Spleen (tissue), 11 donors: ENCODE results near the gene TSPOAP1. TPM values are rescaled to one million over a fixed set of nuclear protein-coding genes. Genes with fewer than 3 reads are reported as not detected.

ENCODE experiments used
- DNase-seq: peaks from one replicate; pipeline ENCODE4 v3.0.0-alpha.2; 2020
- H3K27ac ChIP-seq, 8 donors: fragments of 200-600 bp; sonication (generic) in 7 of 8; 1 replicate in 4 of 8; 2 replicates in 4 of 8; pipeline versions ENCODE4 v1.5.0 to v1.8.0; 2016 to 2021; ENCODE audit warnings: inconsistent platforms in 4 of 8, mild to moderate bottlenecking in 4 of 8, moderate library complexity in 1 of 8
- H3K27me3 ChIP-seq, 7 donors: fragments of 200-600 bp; sonication (generic) in 6 of 7; replicated peaks in 1 of 7; 1 replicate in 4 of 7; 2 replicates in 3 of 7; pipeline versions ENCODE4 v1.5.0 to v1.8.0; 2016 to 2021; ENCODE audit warnings: inconsistent platforms in 3 of 7, mild to moderate bottlenecking in 1 of 7
- H3K36me3 ChIP-seq, 6 donors: fragments of 200-600 bp; sonication (generic) in 5 of 6; 1 replicate in 4 of 6; 2 replicates in 2 of 6; pipeline versions ENCODE4 v1.5.0 to v1.8.0; 2016 to 2021; ENCODE audit warnings: inconsistent platforms in 2 of 6
- H3K4me1 ChIP-seq, 6 donors: fragments of 200-600 bp; sonication (generic) in 5 of 6; 1 replicate in 3 of 6; 2 replicates in 3 of 6; pipeline versions ENCODE4 v1.5.0 to v1.8.0; 2016 to 2021; ENCODE audit warnings: inconsistent platforms in 3 of 6
- H3K4me3 ChIP-seq, 8 donors: fragments of 200-600 bp; sonication (generic) in 7 of 8; 1 replicate in 4 of 8; 2 replicates in 4 of 8; pipeline versions ENCODE4 v1.5.0 to v1.8.0; 2016 to 2021; ENCODE audit warnings: inconsistent platforms in 4 of 8, mild to moderate bottlenecking in 4 of 8, moderate library complexity in 2 of 8
- H3K9me3 ChIP-seq, 8 donors: fragments of 200-600 bp; sonication (generic) in 7 of 8; 1 replicate in 4 of 8; 2 replicates in 4 of 8; pipeline versions ENCODE4 v1.5.0 to v1.8.0; 2016 to 2021; ENCODE audit warnings: inconsistent platforms in 4 of 8
- POLR2A ChIP-seq, 3 donors: fragments of 450-650 bp; IDR thresholded peaks; one replicate each; pipeline ENCODE4 v1.5.1; 2017; ENCODE audit warnings: antibody characterized with exemption in 3 of 3, mild to moderate bottlenecking in 1 of 3
- POLR2AphosphoS5 ChIP-seq, 3 donors: sonication (generic); formaldehyde crosslinking; IDR thresholded peaks; one replicate each; pipeline ENCODE4 v1.5.1; 2017; ENCODE audit warnings: antibody characterized with exemption in 3 of 3
- WGBS, 5 donors: extraction: QIAGEN DNeasy Blood & Tissue Kit in 3 of 5; methylation state at CpG; one replicate each; pipeline versions ENCODE4 v1.1.5 to v1.1.7; 2013 to 2018; 5-methylcytosine and 5-hydroxymethylcytosine counted together
- intact Hi-C: fragments of 100-400 bp; cut with DNase I; formaldehyde crosslinking; loops from one replicate; pipeline ENCODE4 v1.15.0; 2023; ENCODE audit warnings: low total_unique reads
- polyA plus RNA-seq, 3 donors: library from polyadenylated mRNA; stranded (reverse); fragments of 200-250 nt; gene quantifications; one replicate each; pipeline ENCODE4 v1.2.1, GENCODE V29; 2013
- total RNA-seq, 7 donors: library from RNA; depleted of rRNA in 3 of 7; stranded (reverse); fragments of >200 nt in 3 of 7; fragmentation: NEBNext Ultra II Directional in 4 of 7; extraction: Animal tissue kit (Norgen Biotek cat#: 25700) in 4 of 7; gene quantifications; one replicate each; pipeline versions ENCODE4 v1.1.0 to v1.2.1, GENCODE V29; 2016 to 2021
- TF ChIP-seq, protein P1 (sequence below), 11 experiments: fragments of 200-600 bp in 7 of 11; fragments of 450-650 bp in 4 of 11; sonication (generic) in 4 of 11; IDR thresholded peaks in 8 of 11; conservative IDR thresholded peaks in 3 of 11; 1 replicate in 7 of 11; 2 replicates in 4 of 11; pipeline versions ENCODE4 v1.4.0 to v1.8.0; 2016 to 2021; ENCODE audit warnings: antibody characterized with exemption in 11 of 11, inconsistent platforms in 4 of 11, mild to moderate bottlenecking in 1 of 11
- donor health status: healthy with polysubstance abuse.
- donor health status: DM: no; HTN: no; CAD: no; lungs with moderate emphysema.
- donor health status: DM: no; HTN: no; CAD: no.
- donor health status: Bipolar disorder and iron deficiency.
- donor health status: healthy.
- donor health status: DM: no; HTN: no; CAD: no.
- donor health status: DM: yes; HTN: yes; CAD: no.

TSPOAP1 gene
- total and polyA plus RNA-seq, 10 donors, result 11.5 to 31.8 (median 18.6) TPM

DNA sequence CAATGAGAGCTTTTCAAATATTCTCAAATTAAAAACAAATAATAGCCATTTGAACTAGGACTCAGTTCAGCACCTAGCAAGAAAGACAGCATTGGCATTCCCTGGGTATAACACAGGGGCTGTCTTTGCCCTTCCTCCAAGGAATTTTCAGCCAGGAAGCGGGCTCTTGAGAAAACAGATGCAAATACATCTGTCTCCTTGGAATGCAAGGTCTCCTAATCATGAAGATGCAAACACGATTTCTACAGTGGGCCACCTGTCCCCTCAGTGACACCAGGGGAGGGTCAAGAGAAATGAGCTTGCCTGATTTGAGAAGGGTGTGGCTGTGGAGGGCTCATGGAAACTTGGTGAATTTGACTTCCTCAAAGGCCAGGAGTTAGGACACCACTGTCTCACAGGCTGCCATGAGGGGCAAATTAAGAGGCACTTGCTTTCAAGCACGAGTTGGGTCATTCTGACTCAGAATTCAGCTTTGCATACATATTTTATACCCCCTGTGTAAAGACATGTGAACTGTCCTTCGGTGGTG, 47.9 kb upstream of the TSPOAP1 start:
- 62 to 78% (median 72%) methylated on average over 4 of the region's 4 CpGs for WGBS, 5 donors
- Histone ChIP-seq H3K9me3 (no peaks in the 10 kb centered on the region), H3K27ac (no peak overlapping the region), H3K4me1 (peaks cover 0 to 28% (median 0%) of the 10 kb centered on the region in 6 donors), H3K36me3 (no peaks in the 10 kb centered on the region), H3K4me3 (no peak overlapping the region), H3K27me3 (no peaks in the 10 kb centered on the region)
- TF ChIP-seq POLR2AphosphoS5 (IDR thresholded peaks at IDR 0.05) (no peak), POLR2A (IDR thresholded peaks at IDR 0.05) (no peak)
- TF ChIP-seq, protein P1, sequence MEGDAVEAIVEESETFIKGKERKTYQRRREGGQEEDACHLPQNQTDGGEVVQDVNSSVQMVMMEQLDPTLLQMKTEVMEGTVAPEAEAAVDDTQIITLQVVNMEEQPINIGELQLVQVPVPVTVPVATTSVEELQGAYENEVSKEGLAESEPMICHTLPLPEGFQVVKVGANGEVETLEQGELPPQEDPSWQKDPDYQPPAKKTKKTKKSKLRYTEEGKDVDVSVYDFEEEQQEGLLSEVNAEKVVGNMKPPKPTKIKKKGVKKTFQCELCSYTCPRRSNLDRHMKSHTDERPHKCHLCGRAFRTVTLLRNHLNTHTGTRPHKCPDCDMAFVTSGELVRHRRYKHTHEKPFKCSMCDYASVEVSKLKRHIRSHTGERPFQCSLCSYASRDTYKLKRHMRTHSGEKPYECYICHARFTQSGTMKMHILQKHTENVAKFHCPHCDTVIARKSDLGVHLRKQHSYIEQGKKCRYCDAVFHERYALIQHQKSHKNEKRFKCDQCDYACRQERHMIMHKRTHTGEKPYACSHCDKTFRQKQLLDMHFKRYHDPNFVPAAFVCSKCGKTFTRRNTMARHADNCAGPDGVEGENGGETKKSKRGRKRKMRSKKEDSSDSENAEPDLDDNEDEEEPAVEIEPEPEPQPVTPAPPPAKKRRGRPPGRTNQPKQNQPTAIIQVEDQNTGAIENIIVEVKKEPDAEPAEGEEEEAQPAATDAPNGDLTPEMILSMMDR (IDR thresholded peaks at IDR 0.05 in 8 of 11, conservative IDR thresholded peaks at IDR 0.05 in 3 of 11), result no peak
- intact Hi-C loops, result no loop called here
- no peak for DNase-seq

- TF ChIP-seq, protein P1 (IDR thresholded peaks at IDR 0.05 in 8 of 11, conservative IDR thresholded peaks at IDR 0.05 in 3 of 11), result no peak
- TF ChIP-seq POLR2AphosphoS5 (IDR thresholded peaks at IDR 0.05), result no peak
- no peak for TF ChIP-seq POLR2A (IDR thresholded peaks at IDR 0.05)
- H3K27ac ChIP-seq, result no peak overlapping the region
- H3K4me3 ChIP-seq, result no peak overlapping the region
- no peaks in the 10 kb centered on the region for H3K27me3 ChIP-seq
- peaks cover 0 to 26% (median 0%) of the 10 kb centered on the region in 6 donors for H3K4me1 ChIP-seq
- H3K36me3 ChIP-seq, result no peaks in the 10 kb centered on the region
- no peaks in the 10 kb centered on the region for H3K9me3 ChIP-seq
- DNase-seq, result no peak
- intact Hi-C loops, result no loop called here
- 75 to 89% (median 81%) methylated on average over 2 of the region's 2 CpGs for WGBS, 5 donors
Measured at GRCh38 chr17:58375811-58376210, 47.2 kb upstream of the TSPOAP1 start.

GRCh38 chr17:58375256-58375655, 46.7 kb upstream of the TSPOAP1 start:
- no peak for DNase-seq
- intact Hi-C loops, result no loop called here
- H3K27me3 ChIP-seq, result no peaks in the 10 kb centered on the region
- TF ChIP-seq POLR2A (IDR thresholded peaks at IDR 0.05) (no peak), POLR2AphosphoS5 (IDR thresholded peaks at IDR 0.05) (no peak)
- TF ChIP-seq, protein P1 (IDR thresholded peaks at IDR 0.05 in 8 of 11, conservative IDR thresholded peaks at IDR 0.05 in 3 of 11), result no peak
- 50 to 74% (median 68%) methylated on average over 5 of the region's 5 CpGs for WGBS, 5 donors
- no peak overlapping the region for H3K4me3 ChIP-seq
- no peaks in the 10 kb centered on the region for H3K9me3 ChIP-seq
- peaks cover 0 to 27% (median 0%) of the 10 kb centered on the region in 6 donors for H3K4me1 ChIP-seq
- H3K36me3 ChIP-seq, result no peaks in the 10 kb centered on the region
- H3K27ac ChIP-seq, result no peak overlapping the region

DNA sequence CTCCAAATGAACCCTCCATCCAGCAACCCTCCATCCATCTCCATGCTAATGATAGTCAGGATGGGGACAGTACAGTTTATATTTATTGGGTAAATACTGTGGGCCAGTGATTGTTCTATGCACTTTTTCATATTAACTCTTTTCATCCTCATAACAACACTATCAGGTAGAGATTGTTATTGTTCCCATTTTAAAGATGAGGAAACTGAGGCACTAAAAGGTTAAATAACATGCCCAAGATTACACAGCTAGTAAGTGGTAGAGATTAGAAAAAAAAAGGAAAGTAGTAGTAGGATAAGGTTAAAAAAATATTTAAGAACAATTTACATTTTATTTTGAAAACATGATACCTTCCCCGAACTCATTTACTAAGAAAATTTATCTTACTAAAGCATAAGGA, 45.3 kb upstream of the TSPOAP1 start:
- H3K4me3 ChIP-seq, result no peak overlapping the region
- H3K27me3 ChIP-seq, result no peaks in the 10 kb centered on the region
- no peaks in the 10 kb centered on the region for H3K36me3 ChIP-seq
- WGBS, 5 donors, result 87 to 100% (median 95%) methylated on average over 1 of the region's 1 CpG
- peaks cover 0 to 31% (median 2%) of the 10 kb centered on the region in 6 donors for H3K4me1 ChIP-seq
- no peak for TF ChIP-seq POLR2AphosphoS5 (IDR thresholded peaks at IDR 0.05)
- no peak for TF ChIP-seq POLR2A (IDR thresholded peaks at IDR 0.05)
- TF ChIP-seq, protein P1 (IDR thresholded peaks at IDR 0.05 in 8 of 11, conservative IDR thresholded peaks at IDR 0.05 in 3 of 11), result no peak
- no peak overlapping the region for H3K27ac ChIP-seq
- H3K9me3 ChIP-seq, result no peaks in the 10 kb centered on the region
- no peak for DNase-seq
- intact Hi-C loops, result no loop called here
